Measurements from ENCODE around the gene ARPIN.
"Not testable (repeated sequence)": the region's sequence is repeated elsewhere in the genome, so short reads cannot be mapped to it uniquely, and the experiment has no call there.

The ARPIN gene

GRCh38 chr15:89912674-89913396, at the start of gene ARPIN:
TSS of gene ARPIN (minus strand) at chr15:89912952. CDS start at chr15:89912835, 117 bp downstream.
- no peak for DNase-seq (ENCODE audit: low read depth)

DNA sequence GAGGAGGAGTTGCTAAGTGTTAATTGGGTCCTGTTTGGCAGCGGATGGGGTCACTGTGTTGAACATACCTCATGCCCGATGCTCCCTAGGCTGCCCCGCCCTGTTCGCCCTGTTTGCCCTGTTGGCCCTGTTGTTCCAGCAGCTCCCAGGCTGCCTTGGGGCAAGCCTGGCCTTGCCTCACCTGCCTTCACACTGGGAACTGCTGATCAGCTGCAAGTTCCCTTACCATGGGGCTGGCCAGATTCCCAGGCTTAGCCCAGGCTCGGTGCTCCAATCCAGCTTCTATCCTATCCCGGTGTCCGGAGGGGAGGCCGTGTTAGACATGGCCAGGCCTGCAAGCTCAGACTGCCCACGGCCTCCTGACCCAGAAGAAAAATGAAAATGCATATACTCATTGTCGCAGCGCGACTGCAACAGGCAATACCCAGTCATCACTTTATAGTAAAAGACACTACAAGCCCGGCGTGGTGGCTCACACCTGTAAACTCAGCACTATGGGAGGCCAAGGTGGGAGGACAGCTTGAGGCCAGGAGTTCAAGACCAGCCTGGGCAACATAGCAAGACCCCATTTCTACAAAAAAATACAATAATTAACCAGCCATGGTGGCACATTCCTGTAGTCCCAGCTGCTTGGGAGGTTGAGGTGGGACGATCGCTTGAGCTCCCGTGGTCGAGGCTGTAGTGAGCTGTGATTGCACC, 45.5 kb upstream of the ARPIN start:
- DNase-seq (ENCODE audit: low read depth), result no peak

GRCh38 chr15:89955449-89955998, 42.8 kb upstream of the ARPIN start:
- DNase-seq (ENCODE audit: low read depth), result not testable (repeated sequence)

DNA sequence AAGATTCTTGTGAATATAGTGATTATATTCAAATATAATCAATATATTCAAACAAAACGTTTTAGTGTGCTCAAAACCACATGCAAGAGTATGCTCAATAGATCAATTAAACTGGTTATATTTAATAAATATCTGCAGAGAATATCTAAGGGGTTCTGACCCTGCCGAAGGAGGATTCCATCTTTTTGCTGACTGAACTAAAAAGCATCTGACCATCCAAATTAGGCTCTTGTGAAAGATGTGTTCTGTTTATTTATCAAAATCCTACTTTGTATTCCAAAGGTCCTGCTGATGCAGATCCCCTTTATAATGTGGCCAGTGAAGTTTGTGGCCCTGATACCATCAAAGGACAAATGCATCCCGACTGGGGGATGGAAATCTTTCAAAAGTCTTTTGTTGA, 41.8 kb upstream of the ARPIN start:
- no peak for DNase-seq (ENCODE audit: low read depth)

DNA sequence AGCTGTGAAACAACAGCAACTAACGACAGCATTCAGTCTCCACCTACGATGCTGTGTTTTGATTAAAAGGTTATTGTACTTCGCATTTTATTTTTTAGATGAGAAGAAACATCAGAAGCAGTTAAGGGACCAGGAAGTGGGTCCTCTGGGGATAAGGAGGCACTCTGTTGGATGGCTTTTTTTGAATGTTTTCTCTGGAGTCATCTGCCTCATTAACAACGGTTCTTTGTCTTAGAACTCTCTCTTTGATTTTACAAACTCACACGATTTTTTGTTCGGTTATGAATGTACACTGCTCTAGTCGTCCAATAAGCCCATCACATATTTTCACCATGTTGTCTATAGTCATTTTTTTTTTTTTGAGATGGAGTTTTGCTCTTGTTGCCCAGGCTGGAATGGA, 36.0 kb upstream of the ARPIN start:
- DNase-seq (ENCODE audit: low read depth), result no peak

DNA sequence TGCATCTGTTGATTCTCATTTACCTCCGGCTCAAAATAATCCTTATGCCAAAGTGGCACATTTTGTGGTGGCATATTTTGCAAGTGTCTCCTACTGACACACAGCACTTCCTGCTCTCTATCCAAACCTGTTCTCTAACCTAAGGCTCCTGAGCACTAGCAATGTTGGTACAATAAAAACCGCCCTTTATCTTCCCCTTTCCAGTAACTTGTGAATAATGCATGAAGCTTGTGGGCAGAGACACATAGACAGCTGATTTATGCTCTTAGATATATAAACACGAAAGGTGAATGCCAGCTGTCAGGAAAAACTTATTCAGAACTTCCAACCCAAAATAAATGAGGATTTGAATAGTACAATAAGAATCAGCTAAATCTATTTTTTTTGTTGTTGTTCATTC, 34.6 kb upstream of the ARPIN start:
- DNase-seq (ENCODE audit: low read depth), result no peak

DNA sequence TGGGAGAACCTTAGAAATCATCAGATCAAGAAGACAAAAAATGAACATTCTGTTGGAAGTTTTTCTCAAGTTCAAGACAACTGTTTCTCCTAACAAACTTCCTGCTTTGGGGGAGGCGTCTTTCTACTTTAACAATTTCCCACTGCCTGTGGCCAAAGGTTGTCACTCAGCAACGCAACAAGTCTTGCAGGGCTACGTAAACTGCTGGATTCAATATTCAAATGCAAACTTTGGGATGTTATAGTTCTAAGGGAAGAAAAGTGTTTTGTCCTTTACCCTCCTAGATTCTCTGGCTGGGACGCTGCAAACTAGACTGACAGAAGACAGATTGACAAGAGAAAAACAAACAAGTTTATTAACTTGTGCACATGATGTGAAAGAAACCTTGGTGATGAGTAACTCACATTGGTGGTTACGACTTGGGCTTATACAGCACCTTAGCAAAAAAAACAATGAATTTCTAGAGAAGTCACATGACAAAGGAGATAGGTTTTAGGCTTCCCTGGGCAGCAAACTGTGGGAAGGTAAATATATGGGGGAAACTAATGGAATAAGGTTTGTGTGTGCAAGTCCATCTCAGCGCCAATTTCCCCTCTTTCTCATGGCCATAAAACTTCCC, 34.0 kb upstream of the ARPIN start:
- DNase-seq (ENCODE audit: low read depth), result no peak

DNA sequence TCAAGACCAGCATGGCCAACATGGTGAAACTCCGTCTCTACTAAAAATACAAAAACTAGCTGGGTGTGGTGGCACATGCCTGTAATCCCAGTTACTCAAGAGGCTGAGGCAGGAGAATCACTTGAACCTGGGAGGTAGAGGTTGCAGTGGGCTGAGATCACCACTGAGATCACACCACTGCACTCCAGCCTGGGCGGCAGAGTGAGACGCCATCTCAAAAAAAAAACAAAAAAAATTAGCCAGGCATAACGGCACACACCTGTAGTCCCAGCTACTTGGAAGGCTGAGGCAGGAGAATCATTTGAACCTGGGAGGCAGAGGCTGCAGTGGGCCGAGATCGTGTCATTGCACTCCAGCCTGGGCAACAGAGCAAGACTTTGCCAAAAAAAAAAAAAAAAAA, 31.0 kb upstream of the ARPIN start:
- not testable (repeated sequence) for DNase-seq (ENCODE audit: low read depth)

DNA sequence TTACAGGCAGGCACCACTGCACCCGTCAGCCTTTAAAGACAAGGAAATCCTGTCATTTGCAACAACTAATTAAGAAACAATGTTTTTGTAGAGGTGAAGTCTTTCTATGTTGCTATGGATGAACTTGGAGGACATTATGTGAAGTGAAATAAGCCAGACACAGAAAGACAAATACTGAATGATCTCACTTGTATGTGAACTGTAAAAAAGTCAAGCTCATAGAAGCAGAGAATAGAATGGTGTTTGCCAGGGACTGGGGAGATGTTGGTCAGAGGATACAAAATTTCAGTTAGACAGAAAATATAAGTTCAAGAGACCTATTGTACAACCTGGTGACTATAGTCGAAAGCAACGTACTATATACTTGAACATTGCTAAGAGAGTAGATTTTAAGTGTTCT, 27.2 kb upstream of the ARPIN start:
- no peak for DNase-seq (ENCODE audit: low read depth)

DNA sequence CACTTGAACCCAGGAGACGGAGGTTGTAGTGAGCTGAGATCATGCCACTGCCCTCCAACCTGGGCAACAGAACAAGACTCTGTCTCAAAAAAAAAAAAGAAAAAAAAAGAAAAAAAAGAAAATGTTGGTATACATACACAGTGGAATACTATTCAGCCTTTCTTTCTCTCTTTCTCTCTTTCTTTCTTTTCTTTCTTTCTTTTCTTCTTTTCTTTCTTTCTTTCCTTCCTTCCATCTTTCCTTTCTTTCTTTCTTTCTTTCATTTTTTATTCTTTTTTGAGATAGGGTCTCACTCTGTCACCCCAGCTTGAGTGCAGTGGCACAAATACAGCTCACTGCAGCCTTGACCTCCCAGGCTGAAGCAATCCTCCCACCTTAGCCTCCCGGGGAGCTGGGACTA, 26.6 kb upstream of the ARPIN start:
- DNase-seq (ENCODE audit: low read depth), result not testable (repeated sequence)

GRCh38 chr15:89937365-89938350, 24.9 kb upstream of the ARPIN start:
- DNase-seq (ENCODE audit: low read depth), result no peak

DNA sequence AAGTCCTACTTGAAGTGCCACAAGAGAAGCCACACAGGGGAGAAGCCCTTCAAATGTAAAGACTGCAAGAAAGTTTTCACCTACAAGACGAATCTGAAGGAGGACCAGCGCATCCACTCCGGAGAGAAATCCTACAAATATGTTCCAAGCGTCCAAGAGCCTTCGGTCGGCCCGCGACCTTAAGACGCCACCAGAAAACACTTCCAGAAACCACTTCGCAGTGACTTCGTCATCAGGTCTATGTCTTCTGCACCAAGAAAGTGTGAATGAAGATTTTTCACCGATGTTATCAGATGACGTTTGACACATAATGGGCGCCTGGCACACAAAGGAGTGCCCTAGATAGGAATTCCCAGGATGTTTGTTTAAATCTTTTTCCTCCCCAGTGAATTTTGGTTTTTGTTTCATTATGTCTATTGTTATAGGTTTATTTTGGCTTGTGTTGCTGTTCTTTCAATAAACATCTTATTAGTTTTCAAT, 24.1 kb upstream of the ARPIN start:
- no peak for DNase-seq (ENCODE audit: low read depth)

DNA sequence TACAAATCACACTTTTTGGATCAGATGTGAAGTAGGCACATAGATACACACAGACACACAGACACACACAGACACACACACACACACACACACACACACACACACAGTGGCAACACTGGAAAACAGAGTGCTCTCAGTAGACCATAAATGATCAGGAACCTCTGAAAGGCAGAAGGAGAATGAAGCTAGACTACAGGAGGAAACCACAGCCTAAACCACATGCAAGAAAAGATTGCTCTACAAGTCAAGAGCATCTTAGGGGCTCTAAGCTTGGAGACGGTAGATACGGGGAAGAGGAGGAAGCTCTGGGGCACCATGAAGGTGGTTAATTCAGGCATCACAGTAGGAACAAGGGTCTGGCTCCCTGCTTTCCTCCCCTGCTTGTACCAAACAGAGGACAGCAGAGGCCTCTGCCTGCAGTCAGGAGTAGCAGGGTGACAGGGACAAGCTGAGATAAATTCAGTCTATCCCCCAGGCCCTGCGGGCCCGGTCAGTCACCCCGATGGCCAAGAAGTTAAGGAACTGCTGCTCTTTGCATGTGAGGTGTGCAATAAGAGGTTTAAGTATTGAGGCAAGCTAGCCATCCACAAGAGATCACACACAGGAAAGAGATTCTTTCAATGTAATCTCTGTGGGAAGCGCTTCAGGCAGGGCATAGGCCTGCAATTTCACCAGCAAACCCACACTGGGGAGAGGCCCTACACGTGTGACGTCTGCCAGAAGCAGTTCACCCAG, 23.5 kb upstream of the ARPIN start:
- DNase-seq (ENCODE audit: low read depth), result no peak

DNA sequence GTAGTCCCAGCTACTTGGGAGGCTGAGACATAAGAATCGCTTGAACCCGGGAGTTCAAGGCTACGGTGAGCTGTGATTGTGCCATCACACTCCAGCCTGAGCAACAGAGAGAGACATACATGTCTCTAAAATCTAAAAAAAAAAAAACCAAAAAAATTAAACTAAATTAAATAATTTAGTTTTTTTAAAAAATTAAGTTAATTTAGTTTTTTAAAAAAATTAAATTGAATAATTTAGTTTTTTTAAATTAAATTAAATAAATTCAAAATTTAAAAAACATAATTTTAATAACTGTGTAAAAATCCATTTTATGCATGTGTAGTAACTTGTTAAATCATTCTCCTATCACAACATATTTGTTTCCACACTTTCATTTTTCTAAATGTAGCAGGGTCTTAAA, 20.1 kb upstream of the ARPIN start:
- no peak for DNase-seq (ENCODE audit: low read depth)

- DNase-seq (ENCODE audit: low read depth), result no peak
These were observed 15.7 kb upstream of the ARPIN start for GRCh38 chr15:89928421-89928820.

DNA sequence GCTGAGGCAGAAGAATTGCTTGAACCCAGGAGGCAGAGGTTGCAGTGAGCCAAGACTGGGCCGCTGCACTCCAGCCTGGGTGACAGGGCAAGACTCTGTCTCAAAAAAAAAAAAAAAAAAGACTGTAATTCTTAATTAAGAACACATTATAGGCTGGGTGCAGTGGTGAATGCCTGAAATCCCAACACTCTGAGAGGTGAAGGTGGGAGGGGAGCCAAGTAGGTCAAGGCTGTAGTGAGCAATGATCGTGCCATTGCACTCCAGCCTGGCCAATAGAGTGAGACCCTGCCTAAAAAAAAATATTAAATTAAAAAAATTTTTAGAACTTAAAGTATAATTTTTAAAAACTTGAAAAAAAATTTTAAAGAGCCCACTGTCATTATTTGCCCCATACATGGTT, 13.4 kb upstream of the ARPIN start:
- no peak for DNase-seq (ENCODE audit: low read depth)

DNA sequence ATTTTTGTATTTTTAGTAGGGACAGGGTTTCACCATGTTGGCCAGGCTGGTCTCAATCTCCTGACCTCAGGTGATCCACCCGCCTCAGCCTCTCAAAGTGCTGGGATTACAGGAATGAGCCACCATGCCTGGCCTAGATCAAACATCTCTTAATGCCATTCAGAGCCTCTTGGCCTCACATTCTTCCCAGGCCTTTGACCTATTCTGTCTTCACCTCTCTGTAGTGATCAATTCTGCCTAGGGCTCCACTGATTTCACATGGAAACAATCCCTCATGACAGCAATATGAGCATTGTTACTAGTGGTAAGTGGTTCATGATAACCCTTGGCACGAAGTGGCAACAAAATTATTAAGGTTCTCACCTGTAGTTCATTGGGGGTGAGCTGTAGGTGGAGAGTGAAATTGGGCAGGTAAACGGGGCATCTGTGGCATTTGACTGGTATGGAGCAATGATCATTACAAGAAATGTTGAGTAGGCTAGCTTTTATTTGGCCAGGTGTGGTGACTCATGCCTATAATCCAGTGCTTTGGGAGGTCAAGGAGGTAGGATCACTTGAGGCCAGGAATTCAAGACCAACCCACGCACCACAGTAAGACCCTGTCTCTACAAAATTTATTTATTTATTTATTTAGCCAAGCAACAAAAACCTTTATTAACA, 4.8 kb upstream of the ARPIN start:
- DNase-seq (ENCODE audit: low read depth), result no peak

GRCh38 chr15:89916660-89917059, 3.9 kb upstream of the ARPIN start:
- DNase-seq (ENCODE audit: low read depth), result no peak

GRCh38 chr15:89912145-89912673, 543 bp downstream of the ARPIN start:
- no peak for DNase-seq (ENCODE audit: low read depth)
